ENCODE measurements around the gene MCTP1. TPM values are rescaled to one million over a fixed set of nuclear protein-coding genes. Genes with fewer than 3 reads are reported as not detected.

The MCTP1 gene
- total RNA-seq, 2 experiments from 2014 or later = not detected

GRCh38 chr5:94811331-94811730 lies 473.6 kb downstream of the MCTP1 start:
- Histone ChIP-seq H3K36me3 (ENCODE audit: insufficient read depth, low read length) (no peaks in the 10 kb centered on the region), H3K79me2 (ENCODE audit: insufficient read depth, low read depth, low read length) (no peaks in the 10 kb centered on the region), H2AFZ (ENCODE audit: low read length) (no peak overlapping the region), H3K9me3 (ENCODE audit: low read length) (no peaks in the 10 kb centered on the region), H3K4me3 (ENCODE audit: low read depth, low read length, poor library complexity, severe bottlenecking) (no peak overlapping the region), H4K20me1 (ENCODE audit: insufficient read depth, low read length) (no peaks in the 10 kb centered on the region), H3K9me2 (ENCODE audit: insufficient read depth, low read length) (no peaks in the 10 kb centered on the region), H3K27ac (ENCODE audit: low read depth, low read length, poor library complexity, severe bottlenecking) (no peak overlapping the region), H3K4me1 (ENCODE audit: insufficient read depth, low read length, poor library complexity, severe bottlenecking) (no peaks in the 10 kb centered on the region), H3K4me2 (ENCODE audit: low read length) (no peak overlapping the region)
- intact Hi-C loops (cut with micrococcal nuclease; ENCODE audit: unreplicated experiment) = no loop called here
- BruUV-seq (replicated peaks) = no TSS peak
- ChIA-PET CTCF (ENCODE audit: unreplicated experiment) (no interaction called here), POLR2A (interaction anchor here (1.1 to 1.2 kb wide), 2 partner anchors 9 to 18 kb away, joined by 3 to 6 read pairs; no protein-coding TSS in a partner anchor)
- no peak for DNase-seq (ENCODE audit: low spot score)
- TF ChIP-seq EZH2phosphoT487 (IDR thresholded peaks at IDR 0.05; ENCODE audit: borderline replicate concordance, low read depth, low read length) = no peak
- TF ChIP-seq, protein P1, sequence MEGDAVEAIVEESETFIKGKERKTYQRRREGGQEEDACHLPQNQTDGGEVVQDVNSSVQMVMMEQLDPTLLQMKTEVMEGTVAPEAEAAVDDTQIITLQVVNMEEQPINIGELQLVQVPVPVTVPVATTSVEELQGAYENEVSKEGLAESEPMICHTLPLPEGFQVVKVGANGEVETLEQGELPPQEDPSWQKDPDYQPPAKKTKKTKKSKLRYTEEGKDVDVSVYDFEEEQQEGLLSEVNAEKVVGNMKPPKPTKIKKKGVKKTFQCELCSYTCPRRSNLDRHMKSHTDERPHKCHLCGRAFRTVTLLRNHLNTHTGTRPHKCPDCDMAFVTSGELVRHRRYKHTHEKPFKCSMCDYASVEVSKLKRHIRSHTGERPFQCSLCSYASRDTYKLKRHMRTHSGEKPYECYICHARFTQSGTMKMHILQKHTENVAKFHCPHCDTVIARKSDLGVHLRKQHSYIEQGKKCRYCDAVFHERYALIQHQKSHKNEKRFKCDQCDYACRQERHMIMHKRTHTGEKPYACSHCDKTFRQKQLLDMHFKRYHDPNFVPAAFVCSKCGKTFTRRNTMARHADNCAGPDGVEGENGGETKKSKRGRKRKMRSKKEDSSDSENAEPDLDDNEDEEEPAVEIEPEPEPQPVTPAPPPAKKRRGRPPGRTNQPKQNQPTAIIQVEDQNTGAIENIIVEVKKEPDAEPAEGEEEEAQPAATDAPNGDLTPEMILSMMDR (conservative IDR thresholded peaks at IDR 0.05; ENCODE audit: low read length) = no peak

- no peaks in the 10 kb centered on the region for H3K9me2 ChIP-seq (ENCODE audit: insufficient read depth, low read length)
- intact Hi-C loops (cut with micrococcal nuclease; ENCODE audit: unreplicated experiment) = no loop called here
- DNase-seq (ENCODE audit: low spot score) = no peak
- TF ChIP-seq, protein P1 (conservative IDR thresholded peaks at IDR 0.05; ENCODE audit: low read length) = no peak
- TF ChIP-seq EZH2phosphoT487 (IDR thresholded peaks at IDR 0.05; ENCODE audit: borderline replicate concordance, low read depth, low read length) = no peak
- no peaks in the 10 kb centered on the region for H4K20me1 ChIP-seq (ENCODE audit: insufficient read depth, low read length)
- H3K9me3 ChIP-seq (ENCODE audit: low read length) = no peaks in the 10 kb centered on the region
- no peak overlapping the region for H3K4me3 ChIP-seq (ENCODE audit: low read depth, low read length, poor library complexity, severe bottlenecking)
- H2AFZ ChIP-seq (ENCODE audit: low read length) = no peak overlapping the region
- H3K4me2 ChIP-seq (ENCODE audit: low read length) = no peak overlapping the region
- no peaks in the 10 kb centered on the region for H3K36me3 ChIP-seq (ENCODE audit: insufficient read depth, low read length)
- BruUV-seq (replicated peaks) = no TSS peak
- H3K27ac ChIP-seq (ENCODE audit: low read depth, low read length, poor library complexity, severe bottlenecking) = no peak overlapping the region
- ChIA-PET POLR2A (interaction anchor here (0.6 to 1.8 kb wide), 3 partner anchors 17 to 37 kb away, joined by 3 to 4 read pairs (median 3); no protein-coding TSS in a partner anchor), CTCF (ENCODE audit: unreplicated experiment) (no interaction called here)
- no peaks in the 10 kb centered on the region for H3K4me1 ChIP-seq (ENCODE audit: insufficient read depth, low read length, poor library complexity, severe bottlenecking)
- no peaks in the 10 kb centered on the region for H3K79me2 ChIP-seq (ENCODE audit: insufficient read depth, low read depth, low read length)
Observed at GRCh38 chr5:94810877-94811276, 474.0 kb downstream of the MCTP1 start.

DNA sequence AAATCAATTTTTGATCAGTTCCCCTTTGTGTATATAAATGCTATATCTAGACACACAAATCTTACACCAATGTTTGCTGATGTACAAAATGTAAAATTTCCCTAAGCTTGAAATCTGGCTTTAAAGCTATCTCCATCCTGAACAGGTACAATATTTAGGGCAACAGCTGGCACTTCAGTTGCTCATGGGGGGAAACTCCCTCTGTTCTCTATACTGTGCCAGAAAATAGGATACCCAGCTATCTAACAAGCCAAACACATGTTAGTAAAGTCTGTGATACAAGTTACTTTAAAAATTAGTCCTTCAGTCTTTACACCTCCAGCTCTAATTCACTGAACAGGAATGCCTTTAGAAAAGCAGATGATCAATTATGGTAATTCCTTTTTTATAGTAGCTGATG lies 474.6 kb downstream of the MCTP1 start:
- no TSS peak for BruUV-seq (replicated peaks)
- Histone ChIP-seq H3K4me1 (ENCODE audit: insufficient read depth, low read length, poor library complexity, severe bottlenecking) (no peaks in the 10 kb centered on the region), H3K79me2 (ENCODE audit: insufficient read depth, low read depth, low read length) (no peaks in the 10 kb centered on the region), H3K9me2 (ENCODE audit: insufficient read depth, low read length) (no peaks in the 10 kb centered on the region), H3K9me3 (ENCODE audit: low read length) (no peaks in the 10 kb centered on the region), H3K36me3 (ENCODE audit: insufficient read depth, low read length) (no peaks in the 10 kb centered on the region), H2AFZ (ENCODE audit: low read length) (no peak overlapping the region), H4K20me1 (ENCODE audit: insufficient read depth, low read length) (no peaks in the 10 kb centered on the region), H3K27ac (ENCODE audit: low read depth, low read length, poor library complexity, severe bottlenecking) (no peak overlapping the region), H3K4me3 (ENCODE audit: low read depth, low read length, poor library complexity, severe bottlenecking) (no peak overlapping the region), H3K4me2 (ENCODE audit: low read length) (no peak overlapping the region)
- intact Hi-C loops (cut with micrococcal nuclease; ENCODE audit: unreplicated experiment) = no loop called here
- POLR2A ChIA-PET = interaction anchor here (0.6 to 1.8 kb wide), 5 partner anchors 12 to 63 kb away, joined by 3 to 5 read pairs (median 3); no protein-coding TSS in a partner anchor
- no peak for TF ChIP-seq EZH2phosphoT487 (IDR thresholded peaks at IDR 0.05; ENCODE audit: borderline replicate concordance, low read depth, low read length)
- TF ChIP-seq, protein P1 (conservative IDR thresholded peaks at IDR 0.05; ENCODE audit: low read length) = no peak
- CTCF ChIA-PET (ENCODE audit: unreplicated experiment) = no interaction called here
- no peak for DNase-seq (ENCODE audit: low spot score)
